IMR-90 (cell line): ENCODE measurements around the gene AXIN1. TPM values are rescaled to one million over a fixed set of nuclear protein-coding genes. Genes with fewer than 3 reads are reported as not detected.

Source experiments
- ATAC-seq: fragments of 200-7000 bp; cut with Tn5 transposase; 2 replicates; pipeline ENCODE4 v1.9.1; 2020; ENCODE audit warnings: low read depth, mild to moderate bottlenecking, moderate library complexity
- BruUV-seq: library from RNA; stranded (reverse); fragments of 400-500 nt; replicated peaks from 2 replicates; lab custom pipeline; 2021; lab: Mats Ljungman, UMichigan
- CTCF ChIA-PET: fragments of 300-600 bp; formaldehyde crosslinking; extraction: SDS; loops from one replicate; lab custom pipeline; 2021; ENCODE audit warnings: antibody characterized with exemption; lab: Yijun Ruan, JAX
- POLR2A ChIA-PET: fragments of 300-600 bp; sonication (Branson Sonifier 250); formaldehyde crosslinking; loops from one replicate; lab custom pipeline; 2022; ENCODE audit warnings: antibody characterized with exemption; ENCODE audit not compliant: unreplicated experiment; lab: Charles Lee
- DNase-seq: peaks from one replicate; pipeline ENCODE4 v3.0.0; 2013
- H2AFZ ChIP-seq: replicated peaks from 2 replicates; pipeline ENCODE3; 2013; ENCODE audit warnings: low read length, mild to moderate bottlenecking; ENCODE audit not compliant: poor library complexity
- H2AK5ac ChIP-seq: 2 replicates; pipeline ENCODE4 v1.6.1; 2013; ENCODE audit warnings: low read depth, low read length, inconsistent platforms
- H2AK9ac ChIP-seq: replicated peaks from 2 replicates; pipeline ENCODE3; 2013; ENCODE audit warnings: mild to moderate bottlenecking, low read depth, low read length, moderate library complexity; ENCODE audit not compliant: poor library complexity
- H2BK120ac ChIP-seq: 2 replicates; pipeline ENCODE4 v1.6.1; 2013; ENCODE audit warnings: low read depth, low read length, inconsistent platforms
- H2BK15ac ChIP-seq: 3 replicates; pipeline ENCODE4 v1.6.1; 2013; ENCODE audit warnings: low read depth, low read length, inconsistent platforms
- H2BK20ac ChIP-seq: 2 replicates; pipeline ENCODE4 v1.6.1; 2013; ENCODE audit warnings: low read depth, mild to moderate bottlenecking, inconsistent platforms, low read length, moderate library complexity
- H2BK5ac ChIP-seq: 2 replicates; pipeline ENCODE4 v1.6.1; 2013; ENCODE audit warnings: mild to moderate bottlenecking, low read depth, low read length, inconsistent platforms; ENCODE audit not compliant: poor library complexity, severe bottlenecking
- H3K14ac ChIP-seq: replicated peaks from 2 replicates; pipeline ENCODE4 v1.6.1; 2013; ENCODE audit warnings: low read depth, low read length, inconsistent platforms
- H3K18ac ChIP-seq: 2 replicates; pipeline ENCODE4 v1.6.1; 2013; ENCODE audit warnings: low read depth, low read length, control low read depth
- H3K23ac ChIP-seq: 2 replicates; pipeline ENCODE4 v1.6.1; 2013; ENCODE audit warnings: low read depth, low read length, inconsistent platforms
- H3K27ac ChIP-seq: 2 replicates; pipeline ENCODE4 v1.5.1; 2013; ENCODE audit warnings: mild to moderate bottlenecking, control low read depth, low read length; ENCODE audit not compliant: insufficient read depth
- H3K27me3 ChIP-seq: 2 replicates; pipeline ENCODE4 v1.6.1; 2013; ENCODE audit warnings: low read length; ENCODE audit not compliant: control insufficient read depth, insufficient read depth
- H3K36me3 ChIP-seq: 2 replicates; pipeline ENCODE4 v1.6.1; 2013; ENCODE audit warnings: low read length, mixed read lengths; ENCODE audit not compliant: control insufficient read depth, insufficient read depth
- H3K4ac ChIP-seq: 2 replicates; pipeline ENCODE4 v1.6.1; 2013; ENCODE audit warnings: low read depth, low read length, inconsistent platforms
- H3K4me1 ChIP-seq: 2 replicates; pipeline ENCODE4 v1.6.1; 2013; ENCODE audit warnings: low read length, mixed read lengths; ENCODE audit not compliant: control insufficient read depth, insufficient read depth
- H3K4me2 ChIP-seq: 2 replicates; pipeline ENCODE4 v1.6.1; 2013; ENCODE audit warnings: low read depth, mild to moderate bottlenecking, control low read depth, low read length, moderate library complexity
- H3K4me3 ChIP-seq: 2 replicates; pipeline ENCODE4 v1.5.1; 2013; ENCODE audit warnings: low read depth, mild to moderate bottlenecking, control low read depth, low read length, moderate library complexity; ENCODE audit not compliant: insufficient read depth
- H3K56ac ChIP-seq: 2 replicates; pipeline ENCODE4 v1.6.1; 2013; ENCODE audit warnings: low read length, inconsistent platforms; ENCODE audit not compliant: insufficient read depth; ENCODE audit errors: extremely low read depth
- H3K79me1 ChIP-seq, 2 experiments: 2 replicates each; pipeline ENCODE4 v1.6.1; 2013; ENCODE audit warnings: low read length in 2 of 2, inconsistent platforms in 1 of 2, low read depth in 1 of 2
- H3K9ac ChIP-seq: 2 replicates; pipeline ENCODE4 v1.6.1; 2013; ENCODE audit warnings: low read depth, low read length, control low read depth
- H3K9me1 ChIP-seq: 2 replicates; pipeline ENCODE4 v1.6.1; 2013; ENCODE audit warnings: low read length, inconsistent platforms; ENCODE audit not compliant: insufficient read depth
- H3K9me3 ChIP-seq: 2 replicates; pipeline ENCODE4 v1.6.1; 2013; ENCODE audit warnings: low read length; ENCODE audit not compliant: control insufficient read depth, insufficient read depth
- H4K20me1 ChIP-seq: 2 replicates; pipeline ENCODE4 v1.6.1; 2013; ENCODE audit warnings: low read length, inconsistent platforms; ENCODE audit not compliant: insufficient read depth
- H4K5ac ChIP-seq: 2 replicates; pipeline ENCODE4 v1.6.1; 2013; ENCODE audit warnings: mild to moderate bottlenecking, low read depth, low read length, control low read depth
- H4K8ac ChIP-seq, 2 experiments: 2 replicates each; pipeline ENCODE4 v1.6.1; 2013; ENCODE audit warnings: low read depth in 2 of 2, low read length in 2 of 2, control low read depth in 1 of 2, inconsistent platforms in 1 of 2
- H4K91ac ChIP-seq: 2 replicates; pipeline ENCODE4 v1.6.1; 2013; ENCODE audit warnings: low read depth, low read length, inconsistent platforms; ENCODE audit not compliant: insufficient read depth
- BHLHE40 ChIP-seq: fragments of 150-350 bp; IDR thresholded peaks from 2 replicates; pipeline ENCODE4 v1.6.1; 2016; ENCODE audit warnings: mild to moderate bottlenecking, low read depth, low read length
- CTCF ChIP-seq: conservative IDR thresholded peaks from 2 replicates; pipeline ENCODE4 v1.5.1; 2012; ENCODE audit warnings: mild to moderate bottlenecking, low read depth, low read length, improper control_type of control experiment
- MAFK ChIP-seq: IDR thresholded peaks from 2 replicates; pipeline ENCODE4 v1.6.1; 2012; ENCODE audit warnings: low read depth, low read length, improper control_type of control experiment
- MXI1 ChIP-seq: IDR thresholded peaks from 2 replicates; pipeline ENCODE4 v1.6.1; 2012; ENCODE audit warnings: low read depth, mild to moderate bottlenecking, low read length, moderate library complexity, borderline replicate concordance
- NFE2L2 ChIP-seq: fragments of 150-350 bp; IDR thresholded peaks from 2 replicates; pipeline ENCODE4 v1.6.1; 2016; ENCODE audit warnings: low read depth, mild to moderate bottlenecking, low read length
- RCOR1 ChIP-seq: IDR thresholded peaks from 2 replicates; pipeline ENCODE4 v1.6.1; 2012; ENCODE audit warnings: mild to moderate bottlenecking, low read length, improper control_type of control experiment; ENCODE audit not compliant: insufficient replicate concordance
- RFX5 ChIP-seq: IDR thresholded peaks from 2 replicates; pipeline ENCODE4 v1.8.0; 2012; ENCODE audit warnings: low read depth, mild to moderate bottlenecking, low read length, moderate library complexity
- SMC3 ChIP-seq: fragments of 150-350 bp; IDR thresholded peaks from 2 replicates; pipeline ENCODE4 v1.6.1; 2016; ENCODE audit warnings: low read depth, mild to moderate bottlenecking, antibody characterized with exemption, low read length, moderate library complexity
- WGBS, 2 experiments: methylation state at CpG; one replicate each; pipeline versions ENCODE4 v1.1.5 to v1.1.7; 2013; ENCODE audit warnings: missing lambda C conversion rate in 2 of 2; ENCODE audit not compliant: insufficient read length in 1 of 2; ENCODE audit errors: extremely low coverage in 2 of 2; 5-methylcytosine and 5-hydroxymethylcytosine counted together
- dilution Hi-C: fragments of 300-500 bp; cut with HindIII; formaldehyde crosslinking; loops from one replicate; pipeline ENCODE4 v1.14.3; 2018; ENCODE audit warnings: low sequenced_read_pairs; ENCODE audit not compliant: unreplicated experiment
- in situ Hi-C: fragments of 300-500 bp; cut with MboI; formaldehyde crosslinking; loops from 3 replicates; pipeline ENCODE4 v1.14.3; 2019; ENCODE audit warnings: low sequenced_read_pairs, inconsistent platforms, mixed read lengths
- intact Hi-C: fragments of 100-400 bp; cut with micrococcal nuclease; formaldehyde crosslinking; loops from 2 replicates; pipeline ENCODE4 v1.10.0; 2022
- polyA plus RNA-seq, 3 experiments: library from polyadenylated mRNA; depleted of rRNA; stranded (reverse); fragments of >200 nt; gene quantifications; 2 replicates each; pipeline ENCODE4 v1.2.3, GENCODE V29; 2012; ENCODE audit warnings: low replicate concordance in 1 of 3
- total RNA-seq: library from RNA; depleted of rRNA; stranded (reverse); fragments of >200 nt; gene quantifications from 2 replicates; pipeline ENCODE4 v1.2.3, GENCODE V29; 2012

Gene AXIN1
- total and polyA plus RNA-seq, 2 of the 4 experiments (the other 2 are of a cell fraction), result 10.9 to 14.2 TPM

- H2AFZ ChIP-seq, result no peak overlapping the region
- H3K23ac ChIP-seq, result no peak overlapping the region
- no peaks in the 10 kb centered on the region for H3K4me1 ChIP-seq
- H2AK5ac ChIP-seq, result no peak overlapping the region
- H3K79me1 ChIP-seq, result no peaks in the 10 kb centered on the region
- POLR2A ChIA-PET, result no interaction called here
- no peaks in the 10 kb centered on the region for H4K20me1 ChIP-seq
- no TSS peak for BruUV-seq
- dilution Hi-C loops (no loop called here), in situ Hi-C loops (no loop called here), intact Hi-C loops (no loop called here)
- no peak overlapping the region for H3K9ac ChIP-seq
- no peak overlapping the region for H3K14ac ChIP-seq
- TF ChIP-seq SMC3 (no peak), BHLHE40 (no peak), MXI1 (no peak), RCOR1 (no peak), RFX5 (no peak), NFE2L2 (no peak), MAFK (no peak), CTCF (no peak)
- H2BK120ac ChIP-seq, result no peak overlapping the region
- no peak overlapping the region for H4K8ac ChIP-seq
- CTCF ChIA-PET, result no interaction called here
- H3K4ac ChIP-seq, result no peak overlapping the region
- no peak overlapping the region for H4K5ac ChIP-seq
- no peak overlapping the region for H2AK9ac ChIP-seq
- H3K4me2 ChIP-seq, result no peak overlapping the region
- no peak overlapping the region for H3K56ac ChIP-seq
- no peak overlapping the region for H2BK15ac ChIP-seq
- no peak for ATAC-seq
- no peak for DNase-seq
- no peak overlapping the region for H2BK20ac ChIP-seq
- WGBS, 2 experiments, result 97% methylated on average over 18 of the region's 35 CpGs; no CpG with 5 or more reads in 1 of the 2 experiments
- no peak overlapping the region for H4K91ac ChIP-seq
- H3K18ac ChIP-seq, result no peak overlapping the region
- H3K36me3 ChIP-seq, result peaks cover 38% of the 10 kb centered on the region
- no peaks in the 10 kb centered on the region for H3K27me3 ChIP-seq
- H3K27ac ChIP-seq, result no peak overlapping the region
- H3K9me1 ChIP-seq, result peaks cover 3% of the 10 kb centered on the region
- H2BK5ac ChIP-seq, result no peak overlapping the region
- no peak overlapping the region for H3K4me3 ChIP-seq
- H3K9me3 ChIP-seq, result no peaks in the 10 kb centered on the region
Measured at GRCh38 chr16:263182-263774, 89.2 kb downstream of the AXIN1 start.
